ENCODE data around the gene HOOK2.

GRCh38 chr19:12752056-12752781 lies 23.1 kb downstream of the HOOK2 start:
- TF ChIP-seq MAX (IDR thresholded peaks at IDR 0.05) (no peak), CTCF (IDR thresholded peaks at IDR 0.05 in 2 of 3, conservative IDR thresholded peaks at IDR 0.05 in 1 of 3; ENCODE audit: borderline replicate concordance in 1 of 3, insufficient read depth in 1 of 3, low read depth in 2 of 3, low read length in 2 of 3) (no peak), POLR2A (IDR thresholded peaks at IDR 0.05; ENCODE audit: borderline replicate concordance, extremely low read depth, insufficient read depth, insufficient read length) (no peak), SP1 (IDR thresholded peaks at IDR 0.05; ENCODE audit: low read depth) (no peak), EZH2phosphoT487 (IDR thresholded peaks at IDR 0.05; ENCODE audit: borderline replicate concordance) (no peak), EZH2 (IDR thresholded peaks at IDR 0.05) (no peak), ATF3 (IDR thresholded peaks at IDR 0.05) (no peak), POLR2AphosphoS5 (IDR thresholded peaks at IDR 0.05; ENCODE audit: low read depth, low read length) (no peak), CBX3 (IDR thresholded peaks at IDR 0.05; ENCODE audit: low read depth) (no peak), ZNF274 (IDR thresholded peaks at IDR 0.05; ENCODE audit: low read depth, low read length) (no peak), CEBPB (IDR thresholded peaks at IDR 0.05; ENCODE audit: low read depth) (no peak), RAD21 (IDR thresholded peaks at IDR 0.05; ENCODE audit: low read depth) (no peak)

All from HCT116 (cell line).